HG03575 (cell line): Measurements from ENCODE around the gene CSNK1D.

ENCODE experiments used
- ATAC-seq: cut with Tn5 transposase; IDR thresholded peaks from one replicate; pipeline ENCODE4 v1.9.1; 2021; ENCODE audit not compliant: unreplicated experiment, insufficient number of reproducible peaks, low FRiP score; ENCODE audit errors: extremely low read depth

CSNK1D gene

DNA sequence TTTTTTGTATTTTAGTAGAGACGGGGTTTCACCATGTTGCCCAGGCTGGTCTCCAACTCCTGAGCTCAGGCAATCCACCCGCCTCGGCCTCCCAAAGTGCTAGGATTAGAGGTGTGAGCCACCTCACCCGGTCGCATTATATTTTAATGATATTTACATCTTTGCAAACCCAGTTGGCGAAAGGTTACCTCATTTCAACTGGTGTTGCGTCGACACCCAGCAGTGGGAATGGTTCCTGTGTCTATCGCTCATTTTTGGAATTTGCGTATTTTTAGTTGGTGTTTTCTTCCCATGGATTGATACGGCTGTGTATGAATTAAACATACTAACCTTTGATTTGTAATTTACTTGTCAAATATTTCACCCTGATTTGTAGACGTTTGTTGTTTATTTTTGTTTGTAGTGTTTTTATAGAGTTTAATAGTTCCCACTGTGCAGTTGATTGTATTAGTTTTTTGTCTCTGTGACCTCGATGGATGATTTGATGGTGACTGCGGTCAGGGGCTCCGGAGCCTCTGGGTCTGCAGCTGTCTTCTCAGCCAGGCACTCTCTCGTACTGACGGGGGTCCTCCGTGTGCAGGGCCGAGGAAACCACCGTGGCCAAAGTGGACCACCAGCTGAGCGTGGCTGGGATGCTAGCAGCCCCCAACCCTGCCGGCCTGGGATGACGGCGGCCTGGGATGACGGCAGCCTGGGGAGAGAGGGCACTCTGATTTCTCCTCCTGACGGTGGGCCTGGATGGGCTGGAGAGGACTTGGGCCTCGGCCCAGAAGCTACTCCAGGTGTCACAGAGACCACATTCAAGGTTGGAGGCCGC lies 39.9 kb upstream of the CSNK1D start:
- ATAC-seq: no peak

DNA sequence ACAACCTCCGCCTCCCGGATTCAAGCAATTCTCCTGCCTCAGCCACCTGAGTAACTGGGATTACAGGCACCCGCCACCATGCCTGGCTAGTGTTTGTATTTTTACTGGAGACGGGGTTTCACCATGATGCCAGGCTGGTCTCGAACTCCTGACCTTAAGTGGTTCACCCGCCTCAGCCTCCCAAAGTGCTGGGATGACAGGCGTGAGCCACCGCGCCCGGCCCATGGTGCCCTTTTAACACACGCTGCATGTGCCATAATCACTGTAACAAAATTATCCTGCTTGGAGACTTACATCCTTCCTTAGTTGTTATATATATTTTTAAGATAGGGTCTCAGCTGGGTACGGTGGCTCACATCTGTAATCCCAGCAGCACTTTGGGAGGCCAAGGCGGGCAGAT lies 38.5 kb upstream of the CSNK1D start:
- no peak for ATAC-seq

DNA sequence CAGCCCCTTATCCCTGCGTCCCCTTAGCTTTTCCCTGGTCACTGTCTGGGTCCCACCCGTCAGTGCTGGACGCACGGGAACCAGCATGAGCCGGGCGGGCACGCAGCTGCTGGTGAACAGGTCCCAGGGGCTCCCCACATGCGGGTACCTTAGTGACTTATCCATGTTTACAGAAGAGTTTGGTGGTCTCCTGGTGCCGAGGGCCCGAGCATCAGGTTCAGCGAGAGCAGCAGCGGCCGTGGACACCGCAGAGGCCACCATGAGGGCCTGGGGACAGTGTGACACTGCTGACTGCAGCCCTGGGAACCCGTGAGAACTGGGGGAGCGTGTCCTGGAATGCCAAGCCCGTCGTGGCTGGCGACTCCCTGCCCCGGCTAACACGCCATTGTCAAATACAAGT lies 37.4 kb upstream of the CSNK1D start:
- ATAC-seq: no peak

DNA sequence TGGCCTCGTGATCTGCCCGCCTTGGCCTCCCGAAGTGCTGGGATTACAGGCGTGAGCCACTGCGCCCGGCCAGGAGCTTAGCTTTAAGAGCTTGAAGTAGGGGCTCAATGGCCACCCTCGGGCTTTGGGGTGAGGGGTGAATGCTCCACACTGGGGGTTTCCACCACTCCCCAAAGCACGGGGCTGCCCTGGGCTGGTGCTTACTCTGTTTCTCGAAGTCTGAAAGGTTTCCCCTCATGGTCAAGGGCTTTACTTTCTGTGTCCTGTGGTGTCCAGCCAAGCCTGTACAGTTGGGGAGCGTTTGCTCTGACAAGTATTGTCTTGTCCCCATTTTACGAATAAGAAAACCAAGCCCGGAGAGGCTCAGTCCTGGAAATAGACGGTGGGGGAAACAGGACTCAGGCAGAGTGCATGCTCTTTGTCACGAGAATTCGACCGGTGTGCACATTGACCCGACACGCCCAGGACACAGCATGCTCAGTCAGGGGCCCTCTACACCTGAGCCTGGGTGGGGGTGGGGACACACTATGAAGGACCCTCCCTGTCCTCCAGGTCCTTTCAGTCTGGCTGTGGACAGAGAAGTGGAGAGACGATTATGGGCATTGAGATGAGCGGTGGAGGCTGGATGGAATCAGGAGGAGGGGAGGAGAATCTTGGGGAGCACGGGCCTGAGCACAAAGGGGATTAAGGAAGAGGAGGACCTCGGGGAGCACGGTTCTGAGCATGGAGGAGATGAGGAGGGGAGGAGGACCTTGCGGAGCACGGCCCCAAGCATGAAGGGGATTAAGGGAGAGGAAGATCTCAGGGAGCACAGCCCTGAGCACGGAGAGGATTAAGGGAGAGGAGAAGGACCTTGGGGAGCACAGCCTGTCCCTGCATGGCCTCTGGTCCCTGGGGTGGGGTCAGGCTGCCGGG lies 36.4 kb upstream of the CSNK1D start:
- no peak for ATAC-seq

DNA sequence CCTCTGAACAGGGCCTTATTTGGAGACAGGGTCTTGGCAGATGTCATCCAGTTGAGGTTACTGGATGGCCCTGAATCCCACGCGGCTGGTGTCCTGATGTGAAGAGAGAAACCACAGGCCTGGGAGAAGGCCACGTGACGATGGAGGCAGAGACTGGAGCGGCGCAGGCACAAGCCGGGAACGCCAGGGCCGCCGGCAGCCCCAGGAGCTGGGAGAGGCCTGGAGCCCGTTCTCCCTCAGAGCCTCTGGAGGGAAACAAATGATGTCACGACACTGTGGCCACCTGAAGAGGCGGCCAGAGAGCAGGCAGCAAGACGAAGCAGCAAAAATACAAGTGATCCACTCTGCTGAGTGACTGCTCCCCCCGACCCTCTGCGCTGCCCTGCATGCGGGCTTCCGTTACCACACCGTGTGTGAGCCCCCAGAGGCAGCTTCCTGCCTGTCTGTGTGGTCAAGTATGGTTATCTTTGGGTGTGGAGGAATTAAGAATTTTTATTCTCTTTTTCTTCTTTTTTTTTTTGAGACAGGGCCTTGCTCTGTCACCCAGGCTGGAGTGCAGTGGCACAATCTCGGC lies 32.3 kb upstream of the CSNK1D start:
- ATAC-seq: no peak

DNA sequence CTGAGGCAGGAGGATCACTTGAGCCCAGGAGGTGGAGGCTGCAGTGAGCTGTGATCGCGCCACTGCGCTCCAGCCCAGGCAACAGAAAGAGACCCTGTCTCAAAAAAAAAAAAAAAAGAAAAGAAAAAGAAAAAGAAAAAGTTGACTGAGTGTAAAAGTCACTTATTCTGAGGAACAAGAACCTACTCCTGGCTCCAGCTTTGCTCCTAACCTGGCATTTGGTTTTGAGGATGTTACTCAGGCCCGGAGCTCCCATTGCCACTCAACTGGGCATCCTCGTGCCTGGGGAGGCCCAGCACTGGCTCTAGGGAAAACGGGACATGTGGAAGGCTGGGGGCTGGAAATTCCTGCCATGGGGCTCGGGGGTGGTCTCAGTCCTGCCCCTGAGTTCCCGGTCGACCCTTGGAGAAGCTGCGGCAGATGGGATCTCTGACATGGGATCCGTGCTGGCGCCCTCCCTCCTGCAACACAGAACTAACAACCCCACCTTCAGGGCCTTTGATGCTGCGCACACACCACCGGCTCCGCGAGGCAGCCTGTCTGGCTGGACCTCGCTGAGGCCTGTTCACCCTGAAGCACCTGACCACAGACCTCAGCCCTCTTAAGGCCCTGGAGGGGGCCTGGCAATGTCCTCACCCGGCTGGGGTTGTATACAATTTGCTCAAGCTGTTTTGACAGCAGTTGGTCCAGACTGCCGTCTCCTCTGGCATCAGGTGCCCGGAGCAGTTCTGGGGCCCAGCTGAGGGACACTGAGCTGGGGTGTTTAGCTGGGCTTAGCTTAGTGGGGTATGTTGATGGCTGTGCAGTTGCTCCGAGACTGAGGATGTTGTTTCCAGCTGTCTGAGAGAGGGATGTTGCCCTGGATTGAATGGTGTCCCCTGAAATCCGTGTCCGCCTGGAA lies 31.6 kb upstream of the CSNK1D start:
- ATAC-seq: no peak

DNA sequence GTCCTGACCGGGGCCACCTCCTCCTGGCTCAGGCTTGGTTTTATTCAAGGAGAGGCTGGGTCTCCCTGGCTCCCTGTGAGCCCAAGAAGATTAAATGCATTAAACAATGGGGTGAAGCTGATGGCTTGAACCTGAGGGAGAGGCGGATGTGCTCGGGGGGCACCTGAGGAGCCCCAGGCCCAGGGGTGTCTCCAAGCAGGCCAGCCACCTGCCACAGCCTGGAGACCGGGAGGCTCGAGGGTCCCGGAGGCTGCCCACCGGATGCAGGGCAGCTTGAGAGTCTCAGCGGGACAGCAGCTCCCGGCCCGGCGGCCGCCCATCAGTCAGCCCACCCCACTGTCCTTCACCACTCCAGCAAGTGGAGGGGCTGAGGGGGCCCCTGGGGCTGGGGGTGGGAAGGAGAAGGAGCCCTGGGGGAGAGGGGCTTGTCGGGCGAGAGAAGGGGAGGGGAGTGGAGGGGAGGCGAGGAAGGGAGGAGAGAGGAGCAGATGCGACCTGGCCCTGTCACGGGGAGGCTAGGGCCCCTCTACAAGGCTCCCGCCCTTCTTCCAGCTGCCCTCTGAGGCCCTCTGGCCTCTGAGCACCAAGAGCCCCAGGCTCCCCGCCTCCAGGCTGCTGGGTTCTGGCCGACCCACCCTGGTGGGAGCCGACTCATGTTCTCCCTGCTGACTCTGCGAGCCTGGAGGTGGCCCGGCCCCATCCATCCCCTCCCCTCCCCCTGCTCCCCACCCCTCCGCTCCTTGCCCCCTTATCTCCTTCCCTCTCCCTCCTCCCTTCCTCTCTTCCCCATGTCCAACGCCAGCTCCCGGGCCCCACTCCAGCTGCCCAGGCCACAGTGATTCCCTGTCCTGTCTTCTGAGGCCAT lies 30.7 kb upstream of the CSNK1D start:
- ATAC-seq: no peak

DNA sequence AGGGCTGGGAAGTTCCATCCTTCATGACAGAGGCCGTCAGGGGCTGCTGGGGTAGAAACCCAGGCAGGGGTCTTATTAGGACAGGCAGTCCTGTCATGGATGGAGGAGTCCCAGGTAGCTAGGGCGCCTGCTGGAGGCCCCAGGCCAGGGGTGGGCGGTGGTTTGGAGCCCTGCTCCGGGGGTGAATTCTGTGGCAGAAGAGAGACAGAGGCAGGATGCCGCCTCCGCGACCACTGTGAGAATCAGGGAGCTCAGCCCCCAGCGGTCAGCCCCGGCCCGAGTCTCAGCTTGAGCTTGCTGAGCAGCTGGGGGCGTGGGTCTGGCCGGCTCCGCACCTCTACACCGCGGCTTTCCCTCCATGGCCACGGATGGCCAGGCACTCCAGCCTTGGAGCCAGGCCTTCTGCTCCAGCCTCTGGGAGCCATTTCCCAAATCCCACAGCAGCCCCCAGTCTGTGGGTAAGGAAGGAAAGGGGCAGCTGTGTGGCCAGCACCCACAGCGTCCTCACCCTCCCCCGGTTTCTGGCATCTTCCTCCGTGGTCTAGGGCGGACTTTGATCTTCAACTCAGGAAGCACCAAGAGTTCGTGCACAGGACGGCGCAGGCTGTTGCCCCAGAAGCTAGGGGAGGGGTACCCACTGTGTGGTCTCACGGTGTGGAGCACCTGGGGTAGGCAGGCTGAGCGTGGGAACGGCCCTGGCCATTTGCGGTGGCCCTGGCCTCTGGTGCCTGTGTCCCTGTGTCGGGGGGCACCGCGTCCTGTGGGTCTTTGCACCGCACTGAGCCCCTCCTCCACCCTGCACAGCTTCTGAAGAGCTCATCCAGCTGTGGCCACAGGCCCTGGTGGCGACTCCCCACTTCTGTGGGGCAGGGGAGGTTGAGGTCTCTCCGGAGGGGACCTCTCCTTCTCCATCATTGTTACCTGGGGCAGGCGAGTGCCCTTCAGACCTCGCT lies 29.8 kb upstream of the CSNK1D start:
- no peak for ATAC-seq

DNA sequence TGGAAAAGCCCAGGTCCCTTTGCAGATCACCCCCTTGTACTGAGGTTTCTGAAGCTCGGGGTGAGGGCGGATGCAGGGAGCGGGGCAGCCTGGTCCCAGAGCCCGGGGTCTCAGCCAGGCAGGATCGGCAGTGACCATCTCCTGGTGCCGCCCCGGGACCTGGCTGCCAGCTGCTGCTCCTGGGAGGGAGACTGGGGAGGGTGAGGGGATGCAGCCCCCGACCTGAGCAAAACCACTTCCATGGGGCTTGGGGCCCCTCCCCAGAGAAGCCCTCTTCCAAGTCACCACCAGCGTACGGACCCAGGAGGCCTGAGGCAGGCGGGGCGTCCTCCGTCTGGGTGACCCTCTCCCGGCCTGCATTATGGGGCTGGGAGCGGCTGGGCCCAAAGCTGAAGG lies 29.1 kb upstream of the CSNK1D start:
- ATAC-seq: no peak

DNA sequence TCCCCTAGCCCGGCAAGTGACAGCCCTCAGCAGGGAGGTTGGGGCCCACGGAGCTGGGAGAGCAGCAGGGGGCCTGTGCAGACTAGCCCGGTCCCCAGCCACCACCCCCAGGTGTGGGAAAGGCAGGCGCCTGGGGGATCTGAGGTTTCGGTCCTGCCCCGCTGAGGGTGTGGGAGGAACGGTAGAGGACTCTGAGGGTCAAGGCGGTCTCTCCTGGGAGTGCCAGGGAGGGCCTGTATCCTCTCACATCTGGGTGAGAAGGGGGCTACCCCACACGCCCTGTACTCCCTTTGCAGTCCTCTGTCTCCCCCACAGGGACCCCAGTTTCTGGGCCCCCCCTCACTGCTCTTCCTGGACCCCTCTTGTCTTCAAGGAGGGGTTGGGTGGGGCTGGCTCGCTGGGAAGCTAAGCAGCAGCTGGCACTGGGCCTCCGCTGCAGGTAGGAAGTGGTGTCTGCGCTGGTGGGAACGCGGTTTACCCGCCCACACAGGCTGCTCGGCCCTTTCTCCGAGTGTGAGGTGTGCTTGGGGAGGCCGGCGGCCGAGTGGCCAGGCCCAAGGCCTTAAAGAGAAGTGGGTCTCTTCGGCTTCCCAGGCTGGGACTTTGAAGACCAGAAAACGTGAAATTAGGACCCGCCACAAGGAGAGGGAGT lies 28.5 kb upstream of the CSNK1D start:
- no peak for ATAC-seq

DNA sequence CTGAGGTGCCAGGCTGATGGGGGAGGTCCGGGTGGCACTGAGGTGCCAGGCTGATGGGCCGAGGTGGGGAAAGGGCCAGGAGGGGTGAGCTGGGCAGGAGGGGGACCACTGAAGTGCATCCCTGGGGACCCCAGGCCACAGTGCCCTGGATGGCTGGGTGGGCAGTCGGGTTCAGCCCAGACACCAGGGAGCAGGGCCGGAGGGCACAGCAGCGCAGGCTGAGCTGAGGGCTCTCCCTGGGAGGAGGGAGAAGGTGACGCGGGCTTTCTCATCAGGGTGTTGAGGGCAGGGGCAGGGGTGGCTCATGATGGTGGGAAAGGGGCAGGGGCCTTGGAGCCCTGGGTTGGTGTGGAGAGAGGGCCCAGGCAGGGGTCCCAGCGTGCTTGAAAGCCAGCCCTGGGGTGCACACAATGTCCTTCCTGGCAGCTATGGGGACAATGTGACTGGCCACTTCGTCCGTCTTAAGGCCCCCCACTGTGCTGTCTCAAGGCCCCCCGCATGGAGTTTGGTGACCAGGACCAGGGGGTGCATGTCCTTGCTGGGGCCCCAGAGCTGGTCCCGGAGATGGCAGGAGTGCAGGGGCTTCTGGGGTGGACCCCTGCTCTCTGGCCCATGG lies 27.9 kb upstream of the CSNK1D start:
- ATAC-seq: no peak

DNA sequence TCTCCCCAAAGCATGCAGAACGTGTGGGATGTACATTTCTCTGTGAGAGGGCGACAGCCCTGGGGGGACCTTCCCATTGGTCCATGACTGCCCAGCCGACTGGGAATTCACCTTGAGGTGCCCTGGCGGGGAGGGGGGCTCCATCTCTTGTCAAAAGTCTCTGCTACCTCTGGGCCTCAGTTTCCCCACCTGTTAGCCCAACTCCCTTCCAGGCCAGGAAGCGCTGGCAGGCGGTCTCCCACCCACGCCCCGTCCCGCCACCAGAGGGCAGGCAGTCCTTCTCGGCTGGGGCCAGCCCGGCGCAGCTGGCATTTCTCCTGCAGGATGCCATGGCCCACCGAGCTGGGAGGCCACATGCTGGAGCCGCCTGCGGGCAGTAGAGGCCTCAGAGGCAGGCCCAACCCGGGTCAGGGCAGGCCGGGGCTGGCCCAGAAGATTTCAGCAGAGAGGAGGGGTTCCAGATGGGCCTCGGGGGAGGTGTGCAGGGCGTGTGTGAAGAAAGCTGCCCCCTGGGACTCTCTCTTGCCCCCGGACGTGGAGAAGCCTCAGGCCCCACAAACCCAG lies 27.3 kb upstream of the CSNK1D start:
- ATAC-seq: no peak

DNA sequence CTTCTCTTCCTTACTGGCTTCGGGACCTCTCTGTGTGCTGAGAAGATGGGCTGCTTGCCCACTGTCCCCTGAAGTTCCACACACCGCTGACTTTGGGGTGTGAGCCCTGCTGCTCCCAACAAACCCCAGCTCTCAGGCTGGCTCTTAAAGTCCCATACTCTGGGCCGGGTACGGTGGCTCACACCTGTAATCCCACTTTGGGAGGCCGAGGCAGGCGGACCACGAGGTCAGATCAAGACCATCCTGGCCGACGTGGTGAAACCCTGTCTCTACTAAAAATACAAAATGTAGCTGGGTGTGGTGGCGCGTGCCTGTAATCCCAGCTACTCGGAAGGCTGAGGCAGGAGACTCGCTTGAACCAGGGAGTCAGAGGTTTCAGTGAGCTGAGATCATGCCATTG lies 26.7 kb upstream of the CSNK1D start:
- ATAC-seq: no peak

DNA sequence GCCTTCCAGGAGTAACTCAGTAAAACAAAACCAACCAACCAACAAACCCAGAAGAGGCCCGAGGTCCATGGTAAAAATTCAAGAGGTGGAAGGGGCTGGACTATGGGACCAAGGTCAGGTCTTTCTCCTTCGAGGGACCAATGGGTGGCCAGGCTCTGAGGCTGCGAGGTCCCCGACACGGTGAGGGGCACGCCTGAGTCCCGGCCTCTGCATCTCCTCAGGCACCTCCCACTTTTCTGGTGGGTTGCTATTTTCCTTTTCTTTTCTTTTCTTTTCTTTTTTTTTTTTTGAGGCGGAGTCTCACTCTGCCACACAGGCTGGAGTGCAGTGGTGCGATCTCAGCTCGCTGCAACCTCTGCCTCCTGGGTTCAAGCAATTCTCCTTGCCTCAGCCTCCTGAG lies 26.0 kb upstream of the CSNK1D start:
- ATAC-seq: no peak

DNA sequence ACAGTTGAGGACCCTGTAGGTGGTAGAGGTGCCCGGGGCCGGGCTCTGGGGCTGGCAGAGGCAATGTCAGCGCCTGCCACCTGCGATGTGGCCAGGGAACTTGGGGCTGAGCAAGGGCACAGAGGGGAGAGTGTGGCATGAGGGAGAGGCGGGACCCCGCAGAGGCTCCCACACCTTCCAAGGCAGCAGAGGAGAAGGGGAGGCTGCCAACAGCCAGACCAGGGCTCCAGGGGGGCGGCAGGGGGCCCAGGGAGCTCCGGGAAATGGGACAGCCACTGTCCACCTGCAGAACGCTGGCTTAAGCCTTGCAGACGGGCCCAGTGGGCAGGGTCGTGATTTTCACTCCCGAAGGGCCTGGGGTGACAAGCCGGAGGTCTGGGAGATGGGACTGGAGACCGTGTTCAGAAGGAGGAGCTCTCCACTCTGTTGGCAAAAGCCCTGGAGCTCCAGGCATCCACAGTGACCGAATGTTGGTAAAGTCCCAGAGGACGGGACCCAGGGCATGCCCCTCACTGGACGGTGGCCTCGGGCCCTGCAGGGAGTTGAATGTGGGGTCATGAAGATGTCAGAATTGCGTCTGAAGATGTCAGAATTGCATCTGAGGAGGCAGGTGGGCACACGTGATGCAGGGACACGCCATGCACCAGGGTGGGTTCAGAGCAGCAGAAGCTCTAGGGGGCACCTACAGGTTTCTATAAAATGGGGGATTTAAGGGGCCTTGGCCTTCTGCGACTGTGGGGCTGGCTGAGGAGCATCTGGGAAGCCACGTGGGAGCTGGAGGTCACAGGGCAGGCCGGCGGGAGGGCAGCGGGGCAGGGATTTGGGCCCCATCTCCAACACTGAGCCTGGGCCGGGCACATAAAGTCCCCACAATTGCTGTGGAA lies 25.3 kb upstream of the CSNK1D start:
- no peak for ATAC-seq
